ENCODE results near the gene PPFIBP2.

Gene PPFIBP2

DNA sequence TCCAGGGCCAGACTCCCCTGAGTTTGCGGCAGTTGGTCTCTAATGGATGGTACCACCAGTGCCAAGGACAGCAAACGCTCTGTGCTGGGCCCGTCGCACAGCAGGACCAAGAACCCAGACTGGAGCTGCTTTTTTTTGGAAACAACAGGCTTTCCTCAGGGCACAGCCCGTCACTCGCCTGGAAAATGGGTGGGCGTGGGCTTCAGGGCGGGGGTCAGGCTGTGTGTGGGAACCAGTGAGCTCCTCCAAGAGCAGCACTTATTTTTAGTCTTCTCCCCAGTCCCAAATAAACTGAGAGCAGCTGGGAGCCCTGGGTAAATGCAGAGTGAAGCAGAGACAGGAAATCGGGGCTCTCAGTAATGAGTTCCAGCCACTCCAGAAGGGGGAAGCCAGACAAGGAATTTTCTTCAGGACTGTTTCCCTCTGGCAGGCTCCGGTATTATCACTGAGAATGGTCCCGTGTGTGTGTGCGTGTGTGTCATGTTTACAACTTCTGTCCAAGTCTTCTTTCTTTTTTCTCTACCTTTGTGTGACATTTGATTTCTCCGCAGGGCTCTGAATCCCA is 63.0 kb downstream of the PPFIBP2 start:
- ATAC-seq (ENCODE audit: low read depth) (no peak), DNase-seq (ENCODE audit: low spot score) (no peak)
- H3K4me3 ChIP-seq (ENCODE audit: severe bottlenecking): no peak overlapping the region
- no peaks in the 10 kb centered on the region for H3K36me3 ChIP-seq (ENCODE audit: low read depth)
- H3K9me3 ChIP-seq (ENCODE audit: severe bottlenecking): no peaks in the 10 kb centered on the region
- H3K27ac ChIP-seq (ENCODE audit: poor library complexity, severe bottlenecking): no peak overlapping the region
- H3K4me1 ChIP-seq (ENCODE audit: insufficient read depth, poor library complexity, severe bottlenecking): peaks cover 11% of the 10 kb centered on the region
- no peaks in the 10 kb centered on the region for H3K27me3 ChIP-seq (ENCODE audit: insufficient read depth, poor library complexity, severe bottlenecking)
- no peak for TF ChIP-seq CTCF (IDR thresholded peaks at IDR 0.05; ENCODE audit: poor library complexity, severe bottlenecking)

DNA sequence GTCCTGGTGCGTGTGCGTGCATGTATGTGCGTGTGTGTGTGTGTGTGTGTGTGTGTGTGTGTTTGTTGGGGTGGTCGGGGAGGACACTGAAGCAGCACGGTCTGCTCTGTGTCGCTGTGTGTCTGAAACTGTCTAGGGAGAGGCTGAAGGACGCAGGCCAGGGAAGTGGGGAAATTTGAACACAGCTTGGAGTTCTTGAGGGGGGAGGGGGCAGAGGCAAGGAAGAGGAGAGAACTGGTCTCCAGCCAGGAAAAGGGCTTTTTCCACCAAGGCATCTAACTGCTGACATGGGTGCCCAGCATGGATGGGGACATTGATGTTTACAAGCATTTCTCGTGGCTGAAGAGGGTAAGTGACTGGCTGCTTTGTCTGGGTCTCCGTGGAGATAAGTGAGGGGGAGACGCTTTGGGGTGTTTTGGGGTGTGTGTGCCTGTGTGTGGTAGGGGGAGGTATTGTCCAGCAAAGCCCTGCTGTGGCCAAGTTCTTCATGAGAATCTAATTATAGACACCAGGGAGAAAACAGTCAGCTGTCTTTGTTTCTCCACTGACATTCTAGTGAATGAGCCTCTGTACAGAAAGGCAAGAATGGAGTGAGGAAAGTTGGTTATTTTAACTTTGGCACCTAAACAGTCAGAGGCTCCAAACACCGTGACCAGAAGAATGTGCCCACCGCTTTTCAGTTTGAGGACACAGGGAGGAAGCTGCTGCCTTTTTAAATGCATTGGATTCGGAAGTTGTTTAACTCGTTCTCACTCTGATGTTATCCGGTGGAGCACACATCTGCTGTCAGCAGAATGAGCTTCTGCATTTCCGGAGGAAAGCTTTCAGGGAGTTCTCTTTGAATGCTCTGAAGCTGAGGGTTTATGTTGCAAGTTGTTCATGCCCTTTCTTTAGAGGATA is 63.7 kb downstream of the PPFIBP2 start:
- no peak overlapping the region for H3K27ac ChIP-seq (ENCODE audit: poor library complexity, severe bottlenecking)
- no peaks in the 10 kb centered on the region for H3K9me3 ChIP-seq (ENCODE audit: severe bottlenecking)
- no peaks in the 10 kb centered on the region for H3K27me3 ChIP-seq (ENCODE audit: insufficient read depth, poor library complexity, severe bottlenecking)
- H3K4me3 ChIP-seq (ENCODE audit: severe bottlenecking): no peak overlapping the region
- DNase-seq (ENCODE audit: low spot score) (no peak), ATAC-seq (ENCODE audit: low read depth) (no peak)
- H3K4me1 ChIP-seq (ENCODE audit: insufficient read depth, poor library complexity, severe bottlenecking): peaks cover 6% of the 10 kb centered on the region
- TF ChIP-seq CTCF (IDR thresholded peaks at IDR 0.05; ENCODE audit: poor library complexity, severe bottlenecking): no peak
- H3K36me3 ChIP-seq (ENCODE audit: low read depth): no peaks in the 10 kb centered on the region

DNA sequence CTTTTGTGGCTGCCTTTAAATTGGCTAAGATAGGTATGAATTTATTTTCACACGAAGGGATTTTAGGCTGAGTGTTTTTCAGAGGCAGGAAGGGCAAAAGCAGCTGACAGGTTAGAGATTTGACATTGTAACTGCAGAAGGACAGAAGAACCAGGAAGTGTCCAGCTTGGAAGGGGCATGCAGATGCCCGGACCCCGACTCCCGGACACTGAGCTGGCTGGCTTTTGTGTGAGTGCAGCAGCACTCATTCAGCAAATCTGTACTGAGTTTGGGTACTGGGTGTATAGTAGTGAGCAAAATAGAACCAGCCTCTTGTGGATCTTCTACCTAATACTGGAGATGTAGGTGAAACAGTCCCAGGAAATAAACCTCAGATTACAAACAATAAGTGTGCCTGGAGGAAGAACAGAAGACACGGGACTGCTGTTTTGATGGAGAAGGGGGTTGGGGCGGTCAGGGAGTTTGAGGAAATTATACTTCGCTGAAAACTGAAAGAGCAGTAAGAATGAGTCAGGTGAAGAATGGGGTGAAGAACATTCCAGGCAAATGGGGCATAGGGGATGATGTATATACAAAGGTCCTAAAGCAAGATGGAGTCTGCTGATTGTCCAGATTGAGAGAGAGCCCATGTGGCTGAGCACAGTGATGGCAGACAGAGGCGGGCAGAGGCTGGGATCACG is 64.6 kb downstream of the PPFIBP2 start:
- no peaks in the 10 kb centered on the region for H3K27me3 ChIP-seq (ENCODE audit: insufficient read depth, poor library complexity, severe bottlenecking)
- ATAC-seq (ENCODE audit: low read depth) (no peak), DNase-seq (ENCODE audit: low spot score) (no peak)
- H3K4me1 ChIP-seq (ENCODE audit: insufficient read depth, poor library complexity, severe bottlenecking): peaks cover 6% of the 10 kb centered on the region
- TF ChIP-seq CTCF (IDR thresholded peaks at IDR 0.05; ENCODE audit: poor library complexity, severe bottlenecking): no peak
- no peaks in the 10 kb centered on the region for H3K36me3 ChIP-seq (ENCODE audit: low read depth)
- H3K27ac ChIP-seq (ENCODE audit: poor library complexity, severe bottlenecking): no peak overlapping the region
- no peak overlapping the region for H3K4me3 ChIP-seq (ENCODE audit: severe bottlenecking)
- H3K9me3 ChIP-seq (ENCODE audit: severe bottlenecking): no peaks in the 10 kb centered on the region

DNA sequence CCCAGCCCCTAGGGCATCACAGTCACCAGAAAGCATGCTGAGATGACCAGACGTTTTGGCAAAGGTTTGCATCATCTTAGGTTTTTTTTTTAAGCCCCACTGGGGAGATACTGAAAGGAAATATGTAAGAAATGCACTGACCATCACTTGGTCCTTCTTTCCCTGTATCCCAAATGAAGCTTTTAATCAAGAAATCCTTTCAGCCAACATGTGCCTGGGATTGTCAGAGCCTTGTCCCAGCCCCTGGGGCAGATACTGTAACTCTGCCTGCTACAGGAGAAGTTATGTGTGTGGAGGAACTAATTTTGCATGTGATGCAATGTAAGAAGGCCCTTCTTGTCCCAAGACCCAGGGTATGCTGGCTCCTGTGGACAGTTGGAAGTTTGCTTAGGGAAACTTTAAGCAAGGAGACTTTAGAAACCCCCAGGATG is 65.6 kb downstream of the PPFIBP2 start:
- DNase-seq (ENCODE audit: low spot score) (no peak), ATAC-seq (ENCODE audit: low read depth) (no peak)
- Histone ChIP-seq H3K4me3 (ENCODE audit: severe bottlenecking) (no peak overlapping the region), H3K9me3 (ENCODE audit: severe bottlenecking) (no peaks in the 10 kb centered on the region), H3K36me3 (ENCODE audit: low read depth) (no peaks in the 10 kb centered on the region), H3K4me1 (ENCODE audit: insufficient read depth, poor library complexity, severe bottlenecking) (peaks cover 6% of the 10 kb centered on the region), H3K27me3 (ENCODE audit: insufficient read depth, poor library complexity, severe bottlenecking) (no peaks in the 10 kb centered on the region), H3K27ac (ENCODE audit: poor library complexity, severe bottlenecking) (no peak overlapping the region)
- TF ChIP-seq CTCF (IDR thresholded peaks at IDR 0.05; ENCODE audit: poor library complexity, severe bottlenecking): no peak

Data from RWPE2 (cell line).